B cell (primary cell): ENCODE data around the gene BHMT. TPM values are rescaled to one million over a fixed set of nuclear protein-coding genes. Genes with fewer than 3 reads are reported as not detected.

ENCODE experiments used
- ATAC-seq: fragments of 200-7000 bp; cut with Tn5 transposase; one replicate; pipeline ENCODE4 v1.10.0; 2021; ENCODE audit warnings: low read depth, mild to moderate bottlenecking, moderate number of reproducible peaks, moderate library complexity
- CTCF ChIA-PET: fragments of 350-600 bp; sonication (Branson Sonifier 250); formaldehyde crosslinking; loops from one replicate; lab custom pipeline; 2021; ENCODE audit warnings: antibody characterized with exemption, inconsistent platforms; lab: Charles Lee
- POLR2A ChIA-PET: fragments of 350-600 bp; sonication (Branson Sonifier 250); formaldehyde crosslinking; loops from one replicate; lab custom pipeline; 2021; ENCODE audit warnings: antibody characterized with exemption; lab: Charles Lee
- DNase-seq: peaks from one replicate; pipeline ENCODE4 v3.0.0; 2013
- H2AFZ ChIP-seq: 2 replicates; pipeline ENCODE4 v1.6.1; 2012; ENCODE audit warnings: mild to moderate bottlenecking, low read depth, low read length; ENCODE audit not compliant: insufficient read depth, poor library complexity, severe bottlenecking
- H3K27ac ChIP-seq, 2 donors: 1 replicate in 1 of 2; 2 replicates in 1 of 2; pipeline ENCODE4 v1.5.1; 2012 to 2013; ENCODE audit warnings: low read length in 2 of 2, mild to moderate bottlenecking in 2 of 2, moderate library complexity in 1 of 2
- H3K27me3 ChIP-seq, 4 experiments: fragments of 200-600 bp in 1 of 4; sonication (generic) in 1 of 4; replicated peaks in 1 of 4; 1 replicate in 2 of 4; 2 replicates in 2 of 4; pipeline versions ENCODE4 v1.6.1 to v1.7.0; 2013 to 2016; ENCODE audit warnings: low read length in 3 of 4, mild to moderate bottlenecking in 2 of 4, mixed read lengths in 1 of 4, moderate library complexity in 1 of 4; ENCODE audit not compliant: insufficient read depth in 4 of 4, control insufficient read depth in 3 of 4; ENCODE audit errors: control extremely low read depth in 1 of 4
- H3K36me3 ChIP-seq, 2 experiments: replicated peaks in 1 of 2; 1 replicate in 1 of 2; 2 replicates in 1 of 2; pipeline versions ENCODE4 v1.6.1 to v1.7.1; 2013; ENCODE audit warnings: low read length in 1 of 2; ENCODE audit not compliant: insufficient read depth in 2 of 2, control insufficient read depth in 1 of 2; ENCODE audit errors: control extremely low read depth in 1 of 2, extremely low read depth in 1 of 2
- H3K4me1 ChIP-seq, 2 donors: fragments of 200-600 bp in 1 of 2; sonication (generic) in 1 of 2; 1 replicate in 1 of 2; 2 replicates in 1 of 2; pipeline versions ENCODE4 v1.5.1 to v1.6.1; 2013 to 2017; ENCODE audit warnings: low read length in 2 of 2; ENCODE audit not compliant: control insufficient read depth in 2 of 2, insufficient read depth in 2 of 2
- H3K4me2 ChIP-seq: replicated peaks from 2 replicates; pipeline ENCODE3; 2012; ENCODE audit warnings: mild to moderate bottlenecking, low read depth, low read length; ENCODE audit not compliant: poor library complexity, severe bottlenecking
- H3K4me3 ChIP-seq, 5 experiments: fragments of 200-600 bp in 1 of 5; sonication (generic) in 1 of 5; 1 replicate in 3 of 5; 2 replicates in 2 of 5; pipeline versions ENCODE4 v1.5.1 to v1.7.0; 2011 to 2016; ENCODE audit warnings: low read length in 4 of 5, mild to moderate bottlenecking in 4 of 5, low read depth in 2 of 5, control low read depth in 1 of 5, moderate library complexity in 1 of 5; ENCODE audit not compliant: insufficient read depth in 1 of 5; ENCODE audit errors: control extremely low read depth in 1 of 5, extremely low read depth in 1 of 5
- H3K79me2 ChIP-seq: fragments of 200-600 bp; sonication (generic); one replicate; pipeline ENCODE4 v1.6.0; 2016; ENCODE audit warnings: low read length; ENCODE audit not compliant: control insufficient read depth, insufficient read depth
- H3K9ac ChIP-seq: fragments of 200-600 bp; sonication (generic); 2 replicates; pipeline ENCODE4 v1.6.1; 2017; ENCODE audit warnings: mild to moderate bottlenecking, low read length, moderate library complexity
- H3K9me3 ChIP-seq, 3 donors: one replicate each; pipeline versions ENCODE4 v1.6.1 to v1.7.1; 2013; ENCODE audit warnings: low read length in 2 of 3; ENCODE audit not compliant: control insufficient read depth in 2 of 3, insufficient read depth in 1 of 3; ENCODE audit errors: control extremely low read depth in 1 of 3
- H4K20me1 ChIP-seq: 2 replicates; pipeline ENCODE4 v1.6.0; 2012; ENCODE audit warnings: mild to moderate bottlenecking, low read length; ENCODE audit not compliant: insufficient read depth, control insufficient read depth, poor library complexity, severe bottlenecking
- H3K27ac Mint-ChIP-seq: one replicate; pipeline ENCODE4 v1.8.0; 2021; ENCODE audit warnings: mixed read lengths
- H3K27me3 Mint-ChIP-seq: one replicate; pipeline ENCODE4 v1.8.0; 2021; ENCODE audit warnings: mixed read lengths
- H3K4me1 Mint-ChIP-seq: one replicate; pipeline ENCODE4 v1.8.0; 2021; ENCODE audit warnings: mixed read lengths
- H3K4me3 Mint-ChIP-seq: one replicate; pipeline ENCODE4 v1.8.0; 2021; ENCODE audit warnings: mixed read lengths
- H3K9me3 Mint-ChIP-seq: one replicate; pipeline ENCODE4 v1.8.0; 2022; ENCODE audit warnings: mixed read lengths; ENCODE audit not compliant: insufficient read depth
- CTCF ChIP-seq: fragments of 200-600 bp; IDR thresholded peaks from one replicate; pipeline ENCODE4 v1.8.0; 2022; ENCODE audit warnings: antibody characterized with exemption, mild to moderate bottlenecking
- EZH2 ChIP-seq: IDR thresholded peaks from 2 replicates; pipeline ENCODE4 v1.6.1; 2012; ENCODE audit warnings: borderline replicate concordance, low read depth, mild to moderate bottlenecking, moderate library complexity, low read length; ENCODE audit not compliant: insufficient read depth, poor library complexity, severe bottlenecking
- WGBS: methylation state at CpG from one replicate; pipeline ENCODE4 v1.1.5; 2013; ENCODE audit warnings: missing lambda C conversion rate; ENCODE audit not compliant: insufficient coverage; 5-methylcytosine and 5-hydroxymethylcytosine counted together
- intact Hi-C: fragments of 100-400 bp; cut with micrococcal nuclease; formaldehyde crosslinking; loops from one replicate; pipeline ENCODE4 v1.10.0; 2022
- polyA plus RNA-seq: library from polyadenylated mRNA; depleted of rRNA; stranded (reverse); fragments of >200 nt; gene quantifications from 2 replicates; pipeline ENCODE4 v1.2.3, GENCODE V29; 2012
- total RNA-seq, 2 donors: library from RNA; stranded (reverse); fragments of 120-200 nt in 1 of 2; gene quantifications; 1 replicate in 1 of 2; 2 replicates in 1 of 2; pipeline versions ENCODE4 v1.2.3 to v1.2.4, GENCODE V29; 2013 to 2022

Gene BHMT
- total and polyA plus RNA-seq, 2 donors (not counting 1 experiment from before 2014, with no cell fraction given) = not detected

DNA sequence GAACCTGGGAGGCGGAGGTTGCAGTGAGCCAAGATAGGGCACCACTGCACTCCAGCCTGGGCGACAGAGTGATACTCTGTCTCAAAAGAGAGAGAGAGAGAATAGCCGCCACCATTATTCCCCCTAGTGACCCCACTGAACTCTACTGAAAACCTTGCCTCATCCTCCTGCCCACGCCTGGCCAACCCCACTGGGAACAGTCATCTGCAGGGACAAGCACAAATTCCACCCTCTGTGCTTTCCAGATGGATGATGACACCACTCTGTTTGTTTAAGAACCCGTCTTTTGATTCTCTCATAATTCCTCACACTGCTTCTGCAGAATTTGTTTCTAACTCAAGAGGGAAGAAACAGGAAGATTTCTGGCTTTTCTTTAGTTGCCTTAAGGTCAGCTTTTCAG is 29.8 kb upstream of the BHMT start:
- CTCF ChIA-PET = no interaction called here
- Mint-ChIP-seq H3K27ac (no peak overlapping the region), H3K9me3 (no peaks in the 10 kb centered on the region), H3K4me1 (no peaks in the 10 kb centered on the region), H3K27me3 (peaks cover 11% of the 10 kb centered on the region), H3K4me3 (no peak overlapping the region)
- intact Hi-C loops = no loop called here
- Histone ChIP-seq H3K4me2 (no peak overlapping the region), H2AFZ (no peak overlapping the region), H3K36me3 (no peaks in the 10 kb centered on the region), H3K9ac (no peak overlapping the region), H3K4me3 (no peak overlapping the region), H4K20me1 (no peaks in the 10 kb centered on the region), H3K9me3 (no peaks in the 10 kb centered on the region), H3K27me3 (no peaks in the 10 kb centered on the region), H3K79me2 (no peaks in the 10 kb centered on the region), H3K27ac (no peak overlapping the region), H3K4me1 (no peaks in the 10 kb centered on the region)
- 94% methylated on average over 2 of the region's 5 CpGs for WGBS
- DNase-seq (no peak), ATAC-seq (no peak)
- TF ChIP-seq CTCF (no peak), EZH2 (no peak)
- POLR2A ChIA-PET = no interaction called here

GRCh38 chr5:79086116-79086515 is 25.5 kb upstream of the BHMT start:
- Histone ChIP-seq H3K27me3 (no peaks in the 10 kb centered on the region), H3K9ac (no peak overlapping the region), H3K36me3 (no peaks in the 10 kb centered on the region), H3K79me2 (no peaks in the 10 kb centered on the region), H3K4me1 (no peaks in the 10 kb centered on the region), H3K27ac (no peak overlapping the region), H4K20me1 (no peaks in the 10 kb centered on the region), H3K4me3 (no peak overlapping the region), H3K4me2 (no peak overlapping the region), H2AFZ (no peak overlapping the region), H3K9me3 (no peaks in the 10 kb centered on the region)
- 100% methylated on average over 1 of the region's 2 CpGs for WGBS
- Mint-ChIP-seq H3K27ac (no peak overlapping the region), H3K9me3 (no peaks in the 10 kb centered on the region), H3K27me3 (peaks cover 14% of the 10 kb centered on the region), H3K4me1 (no peaks in the 10 kb centered on the region), H3K4me3 (no peak overlapping the region)
- CTCF ChIA-PET = no interaction called here
- TF ChIP-seq CTCF (no peak), EZH2 (no peak)
- no peak for ATAC-seq
- DNase-seq = no peak
- intact Hi-C loops = no loop called here
- POLR2A ChIA-PET = no interaction called here
